Smooth muscle cell (in vitro differentiated cells): ENCODE measurements around the gene STXBP5. TPM values are rescaled to one million over a fixed set of nuclear protein-coding genes. Genes with fewer than 3 reads are reported as not detected.

Experiments used
- DNase-seq: peaks from one replicate; lab custom pipeline; 2025; ENCODE audit not compliant: unreplicated experiment; lab: John Stamatoyannopoulos, UW
- H2AFZ ChIP-seq: fragments of 200-600 bp; sonication (generic); 2 replicates; pipeline ENCODE4 v1.6.0; 2016; ENCODE audit warnings: antibody characterized with exemption, low read depth, mild to moderate bottlenecking
- H3F3A ChIP-seq: fragments of 200-600 bp; sonication (generic); 2 replicates; pipeline ENCODE4 v1.6.0; 2017; ENCODE audit warnings: antibody characterized with exemption, low read depth
- H3K27ac ChIP-seq: fragments of 200-600 bp; sonication (generic); 2 replicates; pipeline ENCODE4 v1.5.1; 2016; ENCODE audit warnings: low read depth, mild to moderate bottlenecking
- H3K27me3 ChIP-seq: fragments of 200-600 bp; sonication (generic); 2 replicates; pipeline ENCODE4 v1.6.1; 2016; ENCODE audit warnings: low read depth, mild to moderate bottlenecking
- H3K36me3 ChIP-seq: fragments of 200-600 bp; sonication (generic); 2 replicates; pipeline ENCODE4 v1.5.1; 2016; ENCODE audit warnings: low read depth
- H3K4me1 ChIP-seq: fragments of 200-600 bp; sonication (generic); 2 replicates; pipeline ENCODE4 v1.5.1; 2016; ENCODE audit warnings: low read depth
- H3K4me2 ChIP-seq: fragments of 200-600 bp; sonication (generic); 2 replicates; pipeline ENCODE4 v1.6.0; 2016; ENCODE audit warnings: mild to moderate bottlenecking
- H3K4me3 ChIP-seq: fragments of 200-600 bp; sonication (generic); 2 replicates; pipeline ENCODE4 v1.5.1; 2016; ENCODE audit warnings: mild to moderate bottlenecking
- H3K79me2 ChIP-seq: fragments of 200-600 bp; sonication (generic); 2 replicates; pipeline ENCODE4 v1.6.0; 2016; ENCODE audit warnings: low read depth, mild to moderate bottlenecking
- H3K9ac ChIP-seq: fragments of 200-600 bp; sonication (generic); 2 replicates; pipeline ENCODE4 v1.6.0; 2016; ENCODE audit warnings: low read depth
- H3K9me3 ChIP-seq: fragments of 200-600 bp; sonication (generic); replicated peaks from 2 replicates; pipeline ENCODE4 v1.5.1; 2016; ENCODE audit warnings: low read depth
- H4K20me1 ChIP-seq: fragments of 200-600 bp; sonication (generic); 2 replicates; pipeline ENCODE4 v1.6.0; 2016; ENCODE audit warnings: low read depth
- WGBS: methylation state at CpG from one replicate; pipeline ENCODE4 v1.1.7; 2016; ENCODE audit warnings: low lambda C conversion rate; 5-methylcytosine and 5-hydroxymethylcytosine counted together
- polyA plus RNA-seq: library from polyadenylated mRNA; unstranded; fragments of >200 nt; fragmentation: Nextera tagmentation; extraction: Ambion mirVana; gene quantifications from 2 replicates; pipeline ENCODE4 v1.2.1, GENCODE V29; 2016
- total RNA-seq: library from RNA; depleted of rRNA; stranded (reverse); fragments of >200 nt; gene quantifications from 2 replicates; pipeline ENCODE4 v1.2.3, GENCODE V29; 2014
- TF ChIP-seq, protein P1 (sequence below): fragments of 200-600 bp; sonication (generic); IDR thresholded peaks from 2 replicates; pipeline ENCODE4 v1.5.1; 2017; ENCODE audit warnings: borderline replicate concordance, mild to moderate bottlenecking, antibody characterized with exemption; ENCODE audit not compliant: insufficient read depth, poor library complexity, severe bottlenecking

Gene STXBP5
- total and polyA plus RNA-seq, 2 experiments from 2014 or later, result 8.8 to 25.2 TPM

DNA sequence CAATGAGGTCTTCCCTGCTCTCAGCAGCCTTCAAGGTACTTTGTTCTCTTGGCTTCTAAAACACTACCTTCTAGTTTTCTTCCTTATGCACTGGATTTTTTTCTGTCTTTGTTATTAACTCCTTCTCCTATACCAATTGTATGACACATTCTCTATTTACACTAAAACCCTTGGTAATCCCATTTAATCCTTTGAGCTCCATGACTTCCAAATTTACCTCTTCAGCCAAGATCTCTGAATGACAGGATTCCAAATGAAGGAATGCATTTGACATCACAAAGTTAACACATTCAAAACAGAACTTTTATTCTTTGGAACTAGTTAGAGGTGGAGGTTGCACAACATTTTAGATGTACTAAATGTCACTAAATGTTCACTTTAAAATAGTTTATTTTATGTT lies 217.7 kb downstream of the STXBP5 start:
- Histone ChIP-seq H4K20me1 (no peaks in the 10 kb centered on the region), H3K27ac (no peak overlapping the region), H3K4me1 (peaks cover 5% of the 10 kb centered on the region), H3K27me3 (no peaks in the 10 kb centered on the region), H3K36me3 (no peaks in the 10 kb centered on the region), H3K4me3 (no peak overlapping the region), H3F3A (no peaks in the 10 kb centered on the region), H3K9ac (no peak overlapping the region), H3K9me3 (no peaks in the 10 kb centered on the region), H3K4me2 (no peak overlapping the region), H3K79me2 (no peaks in the 10 kb centered on the region), H2AFZ (no peak overlapping the region)
- DNase-seq, result no peak
- TF ChIP-seq, protein P1, sequence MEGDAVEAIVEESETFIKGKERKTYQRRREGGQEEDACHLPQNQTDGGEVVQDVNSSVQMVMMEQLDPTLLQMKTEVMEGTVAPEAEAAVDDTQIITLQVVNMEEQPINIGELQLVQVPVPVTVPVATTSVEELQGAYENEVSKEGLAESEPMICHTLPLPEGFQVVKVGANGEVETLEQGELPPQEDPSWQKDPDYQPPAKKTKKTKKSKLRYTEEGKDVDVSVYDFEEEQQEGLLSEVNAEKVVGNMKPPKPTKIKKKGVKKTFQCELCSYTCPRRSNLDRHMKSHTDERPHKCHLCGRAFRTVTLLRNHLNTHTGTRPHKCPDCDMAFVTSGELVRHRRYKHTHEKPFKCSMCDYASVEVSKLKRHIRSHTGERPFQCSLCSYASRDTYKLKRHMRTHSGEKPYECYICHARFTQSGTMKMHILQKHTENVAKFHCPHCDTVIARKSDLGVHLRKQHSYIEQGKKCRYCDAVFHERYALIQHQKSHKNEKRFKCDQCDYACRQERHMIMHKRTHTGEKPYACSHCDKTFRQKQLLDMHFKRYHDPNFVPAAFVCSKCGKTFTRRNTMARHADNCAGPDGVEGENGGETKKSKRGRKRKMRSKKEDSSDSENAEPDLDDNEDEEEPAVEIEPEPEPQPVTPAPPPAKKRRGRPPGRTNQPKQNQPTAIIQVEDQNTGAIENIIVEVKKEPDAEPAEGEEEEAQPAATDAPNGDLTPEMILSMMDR, result no peak

DNA sequence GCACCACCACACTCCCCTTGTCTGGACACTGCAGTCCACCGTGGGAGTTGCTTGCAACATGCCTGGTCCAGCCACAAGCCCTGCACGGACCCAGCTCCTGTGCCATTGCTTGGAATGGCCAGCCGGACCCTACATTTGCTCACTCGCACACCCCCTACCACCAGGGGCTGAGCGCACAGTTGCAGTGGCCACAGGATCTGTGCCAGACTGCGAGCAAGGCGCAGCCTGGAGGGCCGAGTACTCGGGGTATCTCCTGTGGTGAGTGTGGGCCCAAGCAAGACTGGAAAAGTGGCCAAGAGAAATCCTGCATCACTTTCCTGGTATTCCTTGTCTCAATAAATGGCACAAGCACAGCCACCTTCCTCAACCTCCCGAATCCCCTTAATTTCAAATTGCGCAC lies 218.9 kb downstream of the STXBP5 start:
- H3K4me3 ChIP-seq, result no peak overlapping the region
- H3K9ac ChIP-seq, result no peak overlapping the region
- WGBS, result 95% methylated on average over 11 of the region's 11 CpGs

DNA sequence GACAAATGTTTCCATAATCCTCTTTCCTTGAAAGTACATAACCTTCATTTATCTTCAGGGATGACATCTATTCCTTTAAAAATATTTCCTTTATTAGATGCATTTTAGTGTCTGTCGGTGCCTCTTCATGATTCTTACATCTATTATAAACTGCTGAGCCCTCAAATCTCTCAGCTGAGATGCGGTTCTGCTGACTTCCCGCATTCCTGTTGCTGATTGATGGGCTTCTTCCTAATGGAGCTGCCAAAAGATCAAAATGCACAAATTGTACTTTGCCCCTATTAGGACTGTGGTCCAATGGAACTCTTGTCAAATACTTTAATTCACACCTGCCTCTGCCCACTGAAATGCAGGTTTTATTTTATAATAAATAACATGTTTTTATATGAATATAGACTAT lies 225.6 kb downstream of the STXBP5 start:
- Histone ChIP-seq H3K4me1 (no peaks in the 10 kb centered on the region), H3K9me3 (no peaks in the 10 kb centered on the region), H3K4me3 (no peak overlapping the region), H3K9ac (no peak overlapping the region), H2AFZ (no peak overlapping the region), H3K4me2 (no peak overlapping the region), H3K27ac (no peak overlapping the region), H3K79me2 (no peaks in the 10 kb centered on the region), H3K27me3 (no peaks in the 10 kb centered on the region), H4K20me1 (no peaks in the 10 kb centered on the region), H3F3A (no peaks in the 10 kb centered on the region), H3K36me3 (no peaks in the 10 kb centered on the region)
- no peak for DNase-seq
- TF ChIP-seq, protein P1, result no peak
- WGBS, result 88% methylated on average over 3 of the region's 3 CpGs

More for the DNA sequence above, 218.9 kb downstream of the STXBP5 start:
- Histone ChIP-seq H3F3A (no peaks in the 10 kb centered on the region), H3K4me1 (peaks cover 5% of the 10 kb centered on the region), H2AFZ (no peak overlapping the region), H3K9me3 (no peaks in the 10 kb centered on the region), H3K27ac (no peak overlapping the region), H3K79me2 (no peaks in the 10 kb centered on the region), H3K36me3 (no peaks in the 10 kb centered on the region), H3K4me2 (no peak overlapping the region), H4K20me1 (no peaks in the 10 kb centered on the region), H3K27me3 (no peaks in the 10 kb centered on the region)
- TF ChIP-seq, protein P1, result no peak
- no peak for DNase-seq

DNA sequence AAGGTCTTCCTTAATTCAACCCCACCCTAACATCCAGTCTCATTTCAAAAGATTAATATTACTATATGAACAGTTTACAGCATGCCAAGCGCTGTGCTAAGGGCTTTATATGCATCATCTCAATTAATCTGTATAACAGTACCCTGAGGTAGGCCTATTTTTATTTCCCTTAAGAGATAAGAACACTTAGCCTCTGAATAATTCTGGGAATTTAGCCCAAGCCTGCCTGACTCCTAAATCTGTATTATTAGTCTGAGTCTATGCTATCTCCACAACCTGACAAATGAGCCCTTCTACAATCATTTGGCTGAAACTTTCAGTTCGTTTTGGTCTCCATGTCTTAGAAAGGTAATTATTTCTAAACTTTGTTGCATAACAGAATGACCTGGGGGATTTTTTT lies 226.6 kb downstream of the STXBP5 start:
- no peak overlapping the region for H2AFZ ChIP-seq
- no peaks in the 10 kb centered on the region for H3K27me3 ChIP-seq
- no peaks in the 10 kb centered on the region for H4K20me1 ChIP-seq
- no peak overlapping the region for H3K4me2 ChIP-seq
- no peak overlapping the region for H3K9ac ChIP-seq
- no peaks in the 10 kb centered on the region for H3F3A ChIP-seq
- no peak overlapping the region for H3K4me3 ChIP-seq
- WGBS, result 91% methylated on average over 2 of the region's 2 CpGs
- TF ChIP-seq, protein P1, result no peak
- DNase-seq, result no peak
- H3K79me2 ChIP-seq, result no peaks in the 10 kb centered on the region
- no peak overlapping the region for H3K27ac ChIP-seq
- H3K9me3 ChIP-seq, result no peaks in the 10 kb centered on the region
- no peaks in the 10 kb centered on the region for H3K36me3 ChIP-seq
- no peaks in the 10 kb centered on the region for H3K4me1 ChIP-seq
